ENCODE results near the gene SLC34A2.

The SLC34A2 gene

DNA sequence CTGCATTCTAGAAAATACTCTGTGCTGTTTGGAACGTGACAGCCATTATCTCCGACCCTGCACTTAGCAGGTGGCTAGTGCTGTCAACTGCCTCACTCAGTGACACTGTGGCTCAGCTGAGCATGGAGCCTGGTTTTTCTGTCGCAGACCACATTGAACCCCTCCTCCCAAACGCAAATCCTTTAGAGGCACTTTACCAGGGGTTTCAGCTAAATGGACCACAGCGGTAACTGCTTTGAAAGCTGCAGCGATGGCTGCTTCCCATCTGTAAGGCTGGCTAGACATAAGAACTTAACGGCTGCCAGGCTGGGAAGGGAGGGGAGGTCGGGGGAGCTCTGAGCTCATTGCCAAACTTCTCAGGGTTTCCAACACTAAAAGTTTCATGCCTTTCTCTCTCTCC is 8.1 kb downstream of the SLC34A2 start:
- Histone ChIP-seq H3K27me3 (ENCODE audit: low read depth, low read length) (no peaks in the 10 kb centered on the region), H3K36me3 (ENCODE audit: control insufficient read depth in 1 of 2, insufficient read depth in 2 of 2, low read length in 2 of 2) (no peaks in the 10 kb centered on the region)

DNA sequence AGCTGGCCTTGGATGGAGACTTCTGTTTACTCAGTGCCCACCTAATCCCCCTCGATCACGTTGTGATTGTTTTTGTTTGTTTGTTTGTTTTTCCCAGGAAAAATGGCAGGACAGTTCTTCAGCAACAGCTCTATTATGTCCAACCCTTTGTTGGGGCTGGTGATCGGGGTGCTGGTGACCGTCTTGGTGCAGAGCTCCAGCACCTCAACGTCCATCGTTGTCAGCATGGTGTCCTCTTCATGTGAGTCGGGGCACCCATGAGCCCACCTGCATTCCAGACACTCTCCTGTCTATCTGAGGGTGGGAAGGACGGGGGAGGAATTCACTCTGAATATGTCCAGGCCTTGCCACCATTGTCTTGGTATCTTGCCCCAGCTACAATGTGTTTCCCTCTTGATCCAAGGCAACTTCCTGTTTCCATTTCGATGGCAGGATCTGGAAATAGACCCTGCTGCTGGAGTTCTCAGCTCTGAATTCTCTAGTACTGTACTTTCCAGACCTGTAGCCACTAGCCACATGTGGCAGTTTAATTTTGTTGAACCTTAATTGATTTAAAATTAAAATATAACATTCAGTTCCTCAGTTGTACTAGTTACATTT is 10.5 kb downstream of the SLC34A2 start:
- no peaks in the 10 kb centered on the region for H3K4me1 ChIP-seq (ENCODE audit: control insufficient read depth in 1 of 2, insufficient read depth in 2 of 2, low read length in 2 of 2)
- no peaks in the 10 kb centered on the region for H3K36me3 ChIP-seq (ENCODE audit: control insufficient read depth in 1 of 2, insufficient read depth in 2 of 2, low read length in 2 of 2)
- H3K4me3 ChIP-seq (ENCODE audit: low read depth in 1 of 2, low read length in 2 of 2), result no peak overlapping the region
- H3K27me3 ChIP-seq (ENCODE audit: low read depth, low read length), result no peaks in the 10 kb centered on the region
- no peaks in the 10 kb centered on the region for H3K9me3 ChIP-seq (ENCODE audit: control insufficient read depth in 1 of 2, low read length in 2 of 2)
- no peak overlapping the region for H3K27ac ChIP-seq (ENCODE audit: low read length)

More for the DNA sequence above, 8.1 kb downstream of the SLC34A2 start:
- H3K9me3 ChIP-seq (ENCODE audit: control insufficient read depth in 1 of 2, low read length in 2 of 2), result no peaks in the 10 kb centered on the region
- H3K4me1 ChIP-seq (ENCODE audit: control insufficient read depth in 1 of 2, insufficient read depth in 2 of 2, low read length in 2 of 2), result no peaks in the 10 kb centered on the region
- H3K4me3 ChIP-seq (ENCODE audit: low read depth in 1 of 2, low read length in 2 of 2), result no peak overlapping the region
- no peak overlapping the region for H3K27ac ChIP-seq (ENCODE audit: low read length)

DNA sequence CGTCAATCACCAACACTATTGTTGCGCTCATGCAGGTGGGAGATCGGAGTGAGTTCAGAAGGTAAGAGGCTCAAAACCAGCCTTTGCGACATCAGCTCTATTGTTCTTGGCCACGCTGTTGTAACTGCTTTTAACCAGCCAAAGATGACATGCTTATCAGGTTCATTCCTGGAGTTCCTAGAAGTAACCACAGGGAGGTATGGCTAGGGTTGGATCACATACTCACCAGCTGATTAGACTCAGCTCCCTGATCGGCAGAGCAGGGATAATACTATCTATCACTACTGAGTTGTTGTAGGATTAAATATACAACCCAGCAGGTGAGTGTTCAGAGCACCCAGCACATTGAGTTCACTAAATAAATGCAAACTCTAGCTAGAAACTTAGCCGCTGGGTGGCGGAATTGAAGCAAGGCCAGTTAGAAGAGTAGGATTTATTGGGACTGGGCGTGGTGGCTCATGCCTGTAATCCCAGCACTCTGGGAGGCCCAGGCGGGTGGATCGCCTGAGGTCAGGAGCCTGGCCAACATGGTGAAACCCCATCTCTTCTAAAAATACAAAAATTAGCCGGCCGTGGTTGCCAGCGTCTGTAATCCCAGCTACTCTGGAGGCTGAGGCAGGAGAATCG is 12.4 kb downstream of the SLC34A2 start:
- Histone ChIP-seq H3K9me3 (ENCODE audit: control insufficient read depth in 1 of 2, low read length in 2 of 2) (no peaks in the 10 kb centered on the region), H3K4me3 (ENCODE audit: low read depth in 1 of 2, low read length in 2 of 2) (no peak overlapping the region)

GRCh38 chr4:25670991-25671390 is 15.3 kb downstream of the SLC34A2 start:
- Histone ChIP-seq H3K36me3 (ENCODE audit: control insufficient read depth in 1 of 2, insufficient read depth in 2 of 2, low read length in 2 of 2) (no peaks in the 10 kb centered on the region), H3K27ac (ENCODE audit: low read length) (no peak overlapping the region)

More for the DNA sequence above, 12.4 kb downstream of the SLC34A2 start:
- Histone ChIP-seq H3K27ac (ENCODE audit: low read length) (no peak overlapping the region), H3K4me1 (ENCODE audit: control insufficient read depth in 1 of 2, insufficient read depth in 2 of 2, low read length in 2 of 2) (no peaks in the 10 kb centered on the region), H3K36me3 (ENCODE audit: control insufficient read depth in 1 of 2, insufficient read depth in 2 of 2, low read length in 2 of 2) (no peaks in the 10 kb centered on the region), H3K27me3 (ENCODE audit: low read depth, low read length) (no peaks in the 10 kb centered on the region)

DNA sequence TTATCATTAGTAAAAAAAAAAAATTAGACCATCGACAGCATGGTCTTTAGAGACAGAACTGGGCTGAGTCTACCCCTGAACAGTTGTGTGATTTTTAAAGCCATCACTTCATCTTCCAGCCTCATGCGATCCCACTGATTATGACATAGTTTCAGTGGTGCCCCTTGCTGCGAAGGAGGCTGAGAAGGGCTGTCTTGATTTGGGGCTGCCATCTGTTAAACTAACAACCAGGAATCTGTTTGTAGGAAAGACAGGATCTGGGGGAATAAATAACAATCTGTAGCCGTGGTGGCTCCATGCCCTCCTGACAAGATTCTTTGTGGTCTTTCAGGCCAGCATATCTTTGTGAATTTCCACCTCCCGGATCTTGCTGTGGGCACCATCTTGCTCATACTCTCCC is 17.1 kb downstream of the SLC34A2 start:
- Histone ChIP-seq H3K27me3 (ENCODE audit: low read depth, low read length) (no peaks in the 10 kb centered on the region), H3K36me3 (ENCODE audit: control insufficient read depth in 1 of 2, insufficient read depth in 2 of 2, low read length in 2 of 2) (no peaks in the 10 kb centered on the region), H3K4me1 (ENCODE audit: control insufficient read depth in 1 of 2, insufficient read depth in 2 of 2, low read length in 2 of 2) (no peaks in the 10 kb centered on the region), H3K27ac (ENCODE audit: low read length) (no peak overlapping the region), H3K4me3 (ENCODE audit: low read depth in 1 of 2, low read length in 2 of 2) (no peak overlapping the region), H3K9me3 (ENCODE audit: control insufficient read depth in 1 of 2, low read length in 2 of 2) (no peaks in the 10 kb centered on the region)

More at GRCh38 chr4:25670991-25671390, 15.3 kb downstream of the SLC34A2 start:
- H3K4me3 ChIP-seq (ENCODE audit: low read depth in 1 of 2, low read length in 2 of 2), result no peak overlapping the region
- no peaks in the 10 kb centered on the region for H3K27me3 ChIP-seq (ENCODE audit: low read depth, low read length)
- H3K9me3 ChIP-seq (ENCODE audit: control insufficient read depth in 1 of 2, low read length in 2 of 2), result no peaks in the 10 kb centered on the region
- H3K4me1 ChIP-seq (ENCODE audit: control insufficient read depth in 1 of 2, insufficient read depth in 2 of 2, low read length in 2 of 2), result no peaks in the 10 kb centered on the region

DNA sequence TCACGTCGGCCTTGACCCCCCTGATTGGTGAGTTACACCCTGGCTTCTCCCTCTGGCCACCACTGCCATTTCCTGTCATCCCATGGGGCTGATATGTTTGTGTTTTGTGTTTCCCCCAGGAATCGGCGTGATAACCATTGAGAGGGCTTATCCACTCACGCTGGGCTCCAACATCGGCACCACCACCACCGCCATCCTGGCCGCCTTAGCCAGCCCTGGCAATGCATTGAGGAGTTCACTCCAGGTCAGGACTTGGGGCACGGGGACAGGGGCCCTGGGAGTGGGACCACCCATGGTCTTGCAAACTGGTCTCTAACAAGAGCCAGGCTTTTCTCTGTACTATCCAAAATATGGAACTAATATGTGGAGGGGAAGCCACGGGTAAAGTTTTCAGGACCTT is 18.7 kb downstream of the SLC34A2 start:
- Histone ChIP-seq H3K36me3 (ENCODE audit: control insufficient read depth in 1 of 2, insufficient read depth in 2 of 2, low read length in 2 of 2) (no peaks in the 10 kb centered on the region), H3K4me1 (ENCODE audit: control insufficient read depth in 1 of 2, insufficient read depth in 2 of 2, low read length in 2 of 2) (no peaks in the 10 kb centered on the region), H3K9me3 (ENCODE audit: control insufficient read depth in 1 of 2, low read length in 2 of 2) (no peaks in the 10 kb centered on the region), H3K27ac (ENCODE audit: low read length) (no peak overlapping the region), H3K4me3 (ENCODE audit: low read depth in 1 of 2, low read length in 2 of 2) (no peak overlapping the region), H3K27me3 (ENCODE audit: low read depth, low read length) (no peaks in the 10 kb centered on the region)

DNA sequence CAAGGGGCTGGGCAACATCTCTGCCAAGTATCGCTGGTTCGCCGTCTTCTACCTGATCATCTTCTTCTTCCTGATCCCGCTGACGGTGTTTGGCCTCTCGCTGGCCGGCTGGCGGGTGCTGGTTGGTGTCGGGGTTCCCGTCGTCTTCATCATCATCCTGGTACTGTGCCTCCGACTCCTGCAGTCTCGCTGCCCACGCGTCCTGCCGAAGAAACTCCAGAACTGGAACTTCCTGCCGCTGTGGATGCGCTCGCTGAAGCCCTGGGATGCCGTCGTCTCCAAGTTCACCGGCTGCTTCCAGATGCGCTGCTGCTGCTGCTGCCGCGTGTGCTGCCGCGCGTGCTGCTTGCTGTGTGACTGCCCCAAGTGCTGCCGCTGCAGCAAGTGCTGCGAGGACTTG is 20.6 kb downstream of the SLC34A2 start:
- Histone ChIP-seq H3K9me3 (ENCODE audit: control insufficient read depth in 1 of 2, low read length in 2 of 2) (no peaks in the 10 kb centered on the region), H3K4me1 (ENCODE audit: control insufficient read depth in 1 of 2, insufficient read depth in 2 of 2, low read length in 2 of 2) (no peaks in the 10 kb centered on the region), H3K27ac (ENCODE audit: low read length) (no peak overlapping the region), H3K27me3 (ENCODE audit: low read depth, low read length) (no peaks in the 10 kb centered on the region), H3K4me3 (ENCODE audit: low read depth in 1 of 2, low read length in 2 of 2) (no peak overlapping the region), H3K36me3 (ENCODE audit: control insufficient read depth in 1 of 2, insufficient read depth in 2 of 2, low read length in 2 of 2) (no peaks in the 10 kb centered on the region)

DNA sequence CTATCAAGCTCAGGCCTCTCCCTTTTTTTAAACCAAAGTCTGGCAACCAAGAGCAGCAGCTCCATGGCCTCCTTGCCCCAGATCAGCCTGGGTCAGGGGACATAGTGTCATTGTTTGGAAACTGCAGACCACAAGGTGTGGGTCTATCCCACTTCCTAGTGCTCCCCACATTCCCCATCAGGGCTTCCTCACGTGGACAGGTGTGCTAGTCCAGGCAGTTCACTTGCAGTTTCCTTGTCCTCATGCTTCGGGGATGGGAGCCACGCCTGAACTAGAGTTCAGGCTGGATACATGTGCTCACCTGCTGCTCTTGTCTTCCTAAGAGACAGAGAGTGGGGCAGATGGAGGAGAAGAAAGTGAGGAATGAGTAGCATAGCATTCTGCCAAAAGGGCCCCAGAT is 21.5 kb downstream of the SLC34A2 start:
- H3K4me3 ChIP-seq (ENCODE audit: low read depth in 1 of 2, low read length in 2 of 2), result no peak overlapping the region

GRCh38 chr4:25677943-25678342 is 22.3 kb downstream of the SLC34A2 start:
- Histone ChIP-seq H3K4me3 (ENCODE audit: low read depth in 1 of 2, low read length in 2 of 2) (no peak overlapping the region), H3K36me3 (ENCODE audit: control insufficient read depth in 1 of 2, insufficient read depth in 2 of 2, low read length in 2 of 2) (no peaks in the 10 kb centered on the region), H3K4me1 (ENCODE audit: control insufficient read depth in 1 of 2, insufficient read depth in 2 of 2, low read length in 2 of 2) (no peaks in the 10 kb centered on the region), H3K9me3 (ENCODE audit: control insufficient read depth in 1 of 2, low read length in 2 of 2) (no peaks in the 10 kb centered on the region), H3K27me3 (ENCODE audit: low read depth, low read length) (no peaks in the 10 kb centered on the region), H3K27ac (ENCODE audit: low read length) (no peak overlapping the region)

More for the DNA sequence above, 21.5 kb downstream of the SLC34A2 start:
- Histone ChIP-seq H3K4me1 (ENCODE audit: control insufficient read depth in 1 of 2, insufficient read depth in 2 of 2, low read length in 2 of 2) (no peaks in the 10 kb centered on the region), H3K36me3 (ENCODE audit: control insufficient read depth in 1 of 2, insufficient read depth in 2 of 2, low read length in 2 of 2) (no peaks in the 10 kb centered on the region), H3K9me3 (ENCODE audit: control insufficient read depth in 1 of 2, low read length in 2 of 2) (no peaks in the 10 kb centered on the region), H3K27me3 (ENCODE audit: low read depth, low read length) (no peaks in the 10 kb centered on the region), H3K27ac (ENCODE audit: low read length) (no peak overlapping the region)

- H3K4me3 ChIP-seq (ENCODE audit: low read depth in 1 of 2, low read length in 2 of 2), result no peak overlapping the region
- peaks cover 0 to 4% of the 10 kb centered on the region in 2 donors for H3K9me3 ChIP-seq (ENCODE audit: control insufficient read depth in 1 of 2, low read length in 2 of 2)
- H3K4me1 ChIP-seq (ENCODE audit: control insufficient read depth in 1 of 2, insufficient read depth in 2 of 2, low read length in 2 of 2), result no peaks in the 10 kb centered on the region
- no peaks in the 10 kb centered on the region for H3K27me3 ChIP-seq (ENCODE audit: low read depth, low read length)
- no peaks in the 10 kb centered on the region for H3K36me3 ChIP-seq (ENCODE audit: control insufficient read depth in 1 of 2, insufficient read depth in 2 of 2, low read length in 2 of 2)
- no peak overlapping the region for H3K27ac ChIP-seq (ENCODE audit: low read length)
Measured at GRCh38 chr4:25687773-25688172, 32.1 kb downstream of the SLC34A2 start.

GRCh38 chr4:25694466-25694865 is 38.8 kb downstream of the SLC34A2 start:
- Histone ChIP-seq H3K36me3 (ENCODE audit: control insufficient read depth in 1 of 2, insufficient read depth in 2 of 2, low read length in 2 of 2) (no peaks in the 10 kb centered on the region), H3K4me1 (ENCODE audit: control insufficient read depth in 1 of 2, insufficient read depth in 2 of 2, low read length in 2 of 2) (no peaks in the 10 kb centered on the region), H3K9me3 (ENCODE audit: control insufficient read depth in 1 of 2, low read length in 2 of 2) (peaks cover 0 to 4% of the 10 kb centered on the region in 2 donors), H3K4me3 (ENCODE audit: low read depth in 1 of 2, low read length in 2 of 2) (no peak overlapping the region), H3K27ac (ENCODE audit: low read length) (no peak overlapping the region), H3K27me3 (ENCODE audit: low read depth, low read length) (no peaks in the 10 kb centered on the region)

GRCh38 chr4:25696409-25696808 is 40.8 kb downstream of the SLC34A2 start:
- peaks cover 0 to under 1% of the 10 kb centered on the region in 2 donors for H3K9me3 ChIP-seq (ENCODE audit: control insufficient read depth in 1 of 2, low read length in 2 of 2)
- H3K36me3 ChIP-seq (ENCODE audit: control insufficient read depth in 1 of 2, insufficient read depth in 2 of 2, low read length in 2 of 2), result no peaks in the 10 kb centered on the region
- no peaks in the 10 kb centered on the region for H3K4me1 ChIP-seq (ENCODE audit: control insufficient read depth in 1 of 2, insufficient read depth in 2 of 2, low read length in 2 of 2)
- H3K27ac ChIP-seq (ENCODE audit: low read length), result no peak overlapping the region
- no peaks in the 10 kb centered on the region for H3K27me3 ChIP-seq (ENCODE audit: low read depth, low read length)
- no peak overlapping the region for H3K4me3 ChIP-seq (ENCODE audit: low read depth in 1 of 2, low read length in 2 of 2)
